NCI-H345 treated with DMSO at 0.1 percent for 48 hours (cell line): ENCODE measurements around the gene LYRM4.
"Not testable (repeated sequence)": the region's sequence is repeated elsewhere in the genome, so short reads cannot be mapped to it uniquely, and the experiment has no call there.

Experiments
- DNase-seq: peaks from one replicate; lab custom pipeline; 2025; ENCODE audit not compliant: unreplicated experiment; lab: John Stamatoyannopoulos, UW

LYRM4 gene

DNA sequence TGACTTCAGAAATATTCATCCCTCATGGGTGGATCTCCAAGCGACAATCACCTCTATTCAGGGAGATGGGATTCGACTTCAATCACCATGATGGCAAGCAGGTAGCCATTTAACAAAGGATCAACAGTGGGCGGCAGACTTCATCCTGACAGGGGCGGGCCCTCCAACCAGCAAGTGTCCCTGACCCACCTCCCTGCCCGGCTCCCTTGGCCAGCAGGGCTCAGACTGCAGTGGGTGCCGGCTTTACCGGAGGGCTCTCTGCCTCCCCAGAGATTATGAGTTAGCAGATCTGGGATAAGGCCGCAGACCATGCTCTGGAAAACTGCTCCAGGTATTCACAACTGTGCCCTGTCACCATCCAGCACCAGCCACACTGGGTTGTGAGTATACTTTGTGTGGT is 136.2 kb downstream of the LYRM4 start:
- no peak for DNase-seq

DNA sequence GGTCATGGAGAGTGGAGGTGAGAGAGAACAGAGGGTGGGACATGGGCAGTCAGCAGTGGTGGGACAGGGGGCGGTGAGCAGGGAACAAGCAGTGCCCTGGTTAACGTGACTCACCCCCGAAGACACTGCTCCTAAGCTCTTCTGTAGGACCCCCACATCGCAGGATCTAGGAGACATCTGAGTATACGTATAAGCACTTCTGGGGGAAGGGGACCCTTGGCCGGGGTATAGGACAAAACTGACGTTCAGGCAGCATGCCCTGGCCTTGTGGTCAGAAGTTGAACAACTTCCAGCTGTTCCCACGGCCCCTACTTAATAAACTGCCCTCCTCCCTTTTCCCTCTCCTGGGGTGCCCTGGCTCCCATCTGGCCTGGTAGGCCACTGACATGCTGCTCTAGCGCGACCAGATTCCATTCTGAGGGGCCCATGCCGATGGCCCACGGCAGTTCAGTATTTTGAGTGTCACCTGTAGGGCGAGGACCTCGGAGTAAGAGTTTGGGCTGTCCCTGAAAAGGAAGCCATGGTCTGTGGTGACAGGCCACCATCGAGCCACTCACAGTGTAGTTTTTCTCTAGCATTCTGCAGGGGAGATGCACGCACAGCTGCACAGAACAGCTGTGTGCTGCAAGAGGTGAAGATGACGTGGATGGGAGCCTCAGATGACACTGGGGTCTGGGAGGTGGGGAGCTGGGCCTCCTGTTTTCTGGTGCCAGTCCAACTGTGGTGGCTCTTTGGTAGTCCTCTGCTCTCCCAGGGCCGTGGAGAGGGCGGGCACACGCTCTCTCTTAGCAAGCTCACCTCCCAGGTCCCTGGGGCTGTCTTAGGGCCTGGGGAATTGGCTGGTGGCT is 137.2 kb downstream of the LYRM4 start:
- DNase-seq, result no peak

DNA sequence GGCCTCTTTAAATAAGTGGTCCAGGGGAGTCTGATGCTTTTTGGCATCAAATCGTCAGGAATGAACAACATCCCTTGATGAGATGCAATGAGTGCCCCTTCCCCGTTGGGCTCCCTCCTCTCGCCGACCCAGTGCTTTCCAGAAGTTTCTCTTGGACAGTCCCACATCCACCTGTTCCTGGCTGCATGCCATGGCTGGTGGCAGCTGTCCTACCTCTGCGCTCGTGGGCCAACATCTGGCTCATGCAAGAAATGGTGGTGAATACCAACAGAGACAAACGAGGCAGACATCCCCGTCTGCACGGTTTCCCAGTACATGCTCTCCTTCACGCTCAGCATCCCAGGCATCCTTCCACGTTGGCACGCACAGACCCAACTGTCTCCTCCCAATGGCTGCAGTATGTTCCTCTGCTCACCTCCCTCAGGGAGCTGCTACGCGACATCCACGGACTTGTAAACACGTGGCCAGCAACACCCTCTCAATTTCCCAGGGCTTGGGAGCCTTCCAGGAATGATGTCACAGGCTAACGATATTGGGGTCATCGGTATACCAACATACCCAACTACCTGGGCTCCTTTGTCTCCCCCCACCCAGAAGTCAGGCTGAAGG is 138.1 kb downstream of the LYRM4 start:
- DNase-seq, result no peak

GRCh38 chr6:5121956-5122355 is 138.8 kb downstream of the LYRM4 start:
- DNase-seq, result no peak

DNA sequence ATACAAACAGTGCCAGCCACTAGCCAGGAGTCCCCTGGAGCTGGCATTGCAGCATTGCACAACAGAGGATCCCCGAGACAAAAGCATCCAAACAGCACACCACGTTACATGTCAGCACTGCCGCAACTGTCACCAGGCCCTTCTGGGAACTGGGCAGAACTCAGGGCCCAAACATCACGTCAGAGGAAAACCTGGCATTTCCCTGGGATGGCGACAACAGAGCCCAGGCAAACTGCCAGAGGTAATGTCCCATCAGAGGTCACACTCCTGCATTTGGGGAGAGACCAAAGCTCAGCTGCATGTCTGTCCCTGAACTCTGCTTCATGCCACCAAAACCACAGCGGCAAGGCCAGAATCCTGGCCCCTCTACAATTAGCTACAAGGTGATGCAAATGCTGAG is 139.3 kb downstream of the LYRM4 start:
- no peak for DNase-seq

- not testable (repeated sequence) for DNase-seq
These were observed 140.2 kb downstream of the LYRM4 start for GRCh38 chr6:5120543-5120942.

GRCh38 chr6:5120011-5120410 is 140.7 kb downstream of the LYRM4 start:
- DNase-seq, result no peak

GRCh38 chr6:5119090-5119951 is 141.4 kb downstream of the LYRM4 start:
- DNase-seq, result no peak

GRCh38 chr6:5116243-5116991 is 144.3 kb downstream of the LYRM4 start:
- no peak for DNase-seq

DNA sequence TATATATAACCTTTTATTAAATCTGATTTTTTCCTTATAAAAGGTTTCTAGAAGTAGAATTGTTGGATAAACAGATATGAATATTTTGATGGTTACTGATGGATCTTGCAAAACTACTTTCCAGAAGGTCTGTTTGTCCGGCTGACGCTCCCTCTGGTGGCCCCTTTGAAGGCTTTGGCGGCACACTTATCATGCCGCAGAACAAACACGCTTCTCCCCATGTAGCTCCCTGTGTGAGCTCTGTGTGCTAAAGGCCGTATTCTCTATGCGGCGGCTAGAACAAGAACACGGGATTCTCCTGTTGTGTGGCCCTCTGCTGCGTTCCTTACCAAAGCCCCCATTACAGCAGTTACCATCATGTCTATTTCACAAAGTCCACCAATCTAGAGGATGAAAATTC is 145.6 kb downstream of the LYRM4 start:
- no peak for DNase-seq

DNA sequence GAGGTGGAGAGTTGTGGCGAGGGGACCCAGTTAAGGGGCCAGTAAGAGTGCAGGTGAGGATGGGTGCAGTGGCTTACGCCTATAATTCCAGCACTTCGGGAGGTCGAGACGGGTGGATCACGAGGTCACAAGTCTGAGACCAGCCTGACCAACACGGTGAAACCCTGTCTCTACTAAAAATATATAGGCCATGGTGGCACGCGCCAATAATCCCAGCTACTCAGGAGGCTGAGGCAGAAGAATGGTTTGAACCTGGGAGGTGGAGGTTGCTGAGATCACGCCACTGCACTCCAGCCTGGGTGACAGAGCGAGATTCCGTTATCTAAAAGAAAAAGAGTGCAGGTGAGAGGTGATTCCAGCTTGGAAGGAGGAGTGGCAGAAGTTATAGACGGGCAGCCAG is 147.7 kb downstream of the LYRM4 start:
- DNase-seq, result no peak

DNA sequence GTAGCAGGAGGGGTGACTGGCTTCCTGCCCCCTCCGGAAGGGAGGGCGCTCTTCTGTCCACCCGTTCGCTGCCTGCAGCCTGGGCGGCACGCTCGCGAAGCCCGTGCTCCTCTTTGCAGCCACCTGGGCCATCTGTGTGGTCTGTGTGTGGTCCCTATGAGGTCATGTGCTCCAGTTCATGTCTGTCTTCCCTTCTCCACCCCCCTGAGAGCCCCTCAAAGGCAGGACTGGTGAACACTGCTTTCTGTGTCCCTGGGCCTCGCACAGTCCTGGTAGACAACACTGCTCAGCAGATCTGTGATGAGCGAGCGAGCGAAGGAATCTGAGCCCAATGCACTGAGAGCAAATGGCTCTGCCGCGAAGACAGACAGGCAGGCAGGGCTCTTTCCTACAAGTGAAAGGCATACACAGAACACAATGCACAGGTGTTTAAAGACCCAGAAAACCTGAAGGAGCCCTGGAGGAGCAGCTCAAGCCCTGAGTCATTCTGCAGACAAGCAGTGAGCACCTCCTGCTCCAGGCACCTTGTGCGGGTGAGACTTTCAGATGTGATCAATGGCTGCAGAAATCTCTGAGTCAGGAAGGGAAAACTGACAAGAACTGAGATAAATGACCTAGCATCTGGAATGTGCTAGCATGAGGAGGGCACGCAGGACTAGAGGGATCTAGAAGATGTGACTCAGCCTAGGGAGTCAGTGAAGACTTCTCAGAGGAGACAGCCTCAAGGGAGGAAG is 148.5 kb downstream of the LYRM4 start:
- DNase-seq, result no peak

- no peak for DNase-seq
These were observed 149.1 kb downstream of the LYRM4 start for GRCh38 chr6:5111626-5112025.

GRCh38 chr6:5110246-5110645 is 150.5 kb downstream of the LYRM4 start:
- no peak for DNase-seq

- DNase-seq, result no peak
These were observed 151.3 kb downstream of the LYRM4 start for GRCh38 chr6:5109436-5109835.

- DNase-seq, result no peak
These were observed 152.1 kb downstream of the LYRM4 start for GRCh38 chr6:5108536-5109150.

GRCh38 chr6:5108068-5108467 is 152.7 kb downstream of the LYRM4 start:
- DNase-seq, result no peak

GRCh38 chr6:5107341-5107740 is 153.4 kb downstream of the LYRM4 start:
- DNase-seq, result no peak

GRCh38 chr6:5105146-5105545 is 155.6 kb downstream of the LYRM4 start:
- DNase-seq, result no peak

GRCh38 chr6:5104667-5105066 is 156.1 kb downstream of the LYRM4 start:
- DNase-seq, result no peak
